Prostate gland (tissue), 2 donors: Measurements from ENCODE around the gene SENP2. TPM values are rescaled to one million over a fixed set of nuclear protein-coding genes. Genes with fewer than 3 reads are reported as not detected.
"Not testable (repeated sequence)": the region's sequence is repeated elsewhere in the genome, so short reads cannot be mapped to it uniquely, and the experiment has no call there.

Experiments used
- DNase-seq: peaks from one replicate; pipeline ENCODE4 v3.0.0-alpha.2; 2019; ENCODE audit warnings: low spot score
- H3K27ac ChIP-seq, 2 donors: fragments of 200-600 bp; sonication (generic); 2 replicates each; pipeline ENCODE4 v1.5.1; 2017 to 2019
- H3K27me3 ChIP-seq: fragments of 200-600 bp; sonication (generic); replicated peaks from 2 replicates; pipeline ENCODE4 v1.5.1; 2019; ENCODE audit not compliant: insufficient read depth
- H3K36me3 ChIP-seq, 2 donors: fragments of 200-600 bp; sonication (generic); 1 replicate in 1 of 2; 2 replicates in 1 of 2; pipeline versions ENCODE4 v1.5.1 to v1.8.1; 2017 to 2019
- H3K4me1 ChIP-seq: fragments of 200-600 bp; sonication (generic); replicated peaks from 2 replicates; pipeline ENCODE4 v1.5.1; 2019
- H3K4me3 ChIP-seq, 2 donors: fragments of 200-600 bp; sonication (generic); 2 replicates each; pipeline ENCODE4 v1.5.1; 2017 to 2019
- H3K9me3 ChIP-seq: fragments of 200-600 bp; sonication (generic); 2 replicates; pipeline ENCODE4 v1.5.1; 2017
- POLR2A ChIP-seq: fragments of 450-650 bp; IDR thresholded peaks from one replicate; pipeline ENCODE4 v1.6.1; 2016; ENCODE audit warnings: antibody characterized with exemption, mild to moderate bottlenecking
- POLR2AphosphoS5 ChIP-seq: sonication (generic); formaldehyde crosslinking; IDR thresholded peaks from one replicate; pipeline ENCODE4 v1.6.1; 2017; ENCODE audit warnings: antibody characterized with exemption
- WGBS: methylation state at CpG from one replicate; pipeline ENCODE4 v1.1.5; 2018; 5-methylcytosine and 5-hydroxymethylcytosine counted together
- intact Hi-C: fragments of 100-400 bp; cut with DNase I; formaldehyde crosslinking; loops from one replicate; pipeline ENCODE4 v1.14.2; 2022
- total RNA-seq, 2 donors: library from RNA; depleted of rRNA; stranded (reverse); fragments of >200 nt; gene quantifications; one replicate each; pipeline ENCODE4 v1.1.0, GENCODE V29; 2016
- TF ChIP-seq, protein P1 (sequence below), 4 experiments: fragments of 200-600 bp in 2 of 4; fragments of 450-650 bp in 2 of 4; sonication (generic) in 2 of 4; IDR thresholded peaks; 1 replicate in 3 of 4; 2 replicates in 1 of 4; pipeline ENCODE4 v1.5.1; 2016 to 2019; ENCODE audit warnings: antibody characterized with exemption in 4 of 4, mild to moderate bottlenecking in 2 of 4, moderate library complexity in 2 of 4

Gene SENP2
- total RNA-seq, 2 donors from 2014 or later, result 25.3 to 27.0 TPM

DNA sequence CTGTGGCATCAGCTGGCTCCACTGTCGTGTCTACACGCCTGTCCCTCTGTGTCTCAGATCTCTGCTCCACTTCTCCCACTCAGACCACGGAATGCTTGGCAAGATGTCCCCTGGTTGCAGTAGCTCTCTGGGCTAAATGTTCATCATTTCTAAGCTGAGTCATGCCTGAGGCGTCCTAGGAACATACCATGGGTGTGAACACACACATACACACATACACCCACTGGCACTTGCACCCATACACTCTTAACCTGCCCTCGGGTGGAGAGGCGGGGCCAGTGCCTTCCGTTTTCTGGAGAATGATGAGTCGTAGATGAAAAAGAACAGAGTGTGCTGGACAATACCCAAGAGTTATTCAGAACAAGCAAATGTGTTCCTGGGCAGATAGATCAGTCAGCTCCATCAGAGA, 72.4 kb downstream of the SENP2 start:
- TF ChIP-seq, protein P1, sequence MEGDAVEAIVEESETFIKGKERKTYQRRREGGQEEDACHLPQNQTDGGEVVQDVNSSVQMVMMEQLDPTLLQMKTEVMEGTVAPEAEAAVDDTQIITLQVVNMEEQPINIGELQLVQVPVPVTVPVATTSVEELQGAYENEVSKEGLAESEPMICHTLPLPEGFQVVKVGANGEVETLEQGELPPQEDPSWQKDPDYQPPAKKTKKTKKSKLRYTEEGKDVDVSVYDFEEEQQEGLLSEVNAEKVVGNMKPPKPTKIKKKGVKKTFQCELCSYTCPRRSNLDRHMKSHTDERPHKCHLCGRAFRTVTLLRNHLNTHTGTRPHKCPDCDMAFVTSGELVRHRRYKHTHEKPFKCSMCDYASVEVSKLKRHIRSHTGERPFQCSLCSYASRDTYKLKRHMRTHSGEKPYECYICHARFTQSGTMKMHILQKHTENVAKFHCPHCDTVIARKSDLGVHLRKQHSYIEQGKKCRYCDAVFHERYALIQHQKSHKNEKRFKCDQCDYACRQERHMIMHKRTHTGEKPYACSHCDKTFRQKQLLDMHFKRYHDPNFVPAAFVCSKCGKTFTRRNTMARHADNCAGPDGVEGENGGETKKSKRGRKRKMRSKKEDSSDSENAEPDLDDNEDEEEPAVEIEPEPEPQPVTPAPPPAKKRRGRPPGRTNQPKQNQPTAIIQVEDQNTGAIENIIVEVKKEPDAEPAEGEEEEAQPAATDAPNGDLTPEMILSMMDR (IDR thresholded peaks at IDR 0.05), result no peak
- peak; percentile 51 for TF ChIP-seq POLR2AphosphoS5
- H3K4me1 ChIP-seq, result no peaks in the 10 kb centered on the region
- peak overlapping the region; percentile 30 to 35 for H3K27ac ChIP-seq
- no peak overlapping the region for H3K4me3 ChIP-seq
- DNase-seq, result peak; percentile 25
- no peaks in the 10 kb centered on the region for H3K36me3 ChIP-seq
- intact Hi-C loops, result no loop called here
- WGBS, result 38% methylated on average over 8 of the region's 8 CpGs
- H3K27me3 ChIP-seq, result no peaks in the 10 kb centered on the region
- H3K9me3 ChIP-seq, result no peaks in the 10 kb centered on the region

DNA sequence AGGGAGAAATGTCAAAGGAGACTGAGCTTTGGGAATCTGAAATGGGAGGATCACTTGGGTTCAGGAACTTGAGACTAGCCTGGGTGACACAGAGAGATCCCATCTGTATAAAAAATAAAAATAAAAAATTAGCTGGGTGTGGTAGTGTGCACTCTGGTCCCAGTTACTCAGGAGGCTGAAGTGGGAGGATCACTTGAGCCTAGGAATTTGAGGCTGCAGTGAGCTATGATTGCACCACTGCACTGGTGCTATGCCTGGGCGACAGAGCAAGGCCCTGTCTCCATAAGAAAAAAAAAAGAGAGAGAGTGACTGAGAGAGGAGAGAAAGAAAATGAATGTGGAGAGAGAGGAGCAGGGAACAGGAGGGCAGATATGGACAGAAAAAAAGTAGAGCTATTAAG, 72.8 kb downstream of the SENP2 start:
- intact Hi-C loops, result no loop called here

DNA sequence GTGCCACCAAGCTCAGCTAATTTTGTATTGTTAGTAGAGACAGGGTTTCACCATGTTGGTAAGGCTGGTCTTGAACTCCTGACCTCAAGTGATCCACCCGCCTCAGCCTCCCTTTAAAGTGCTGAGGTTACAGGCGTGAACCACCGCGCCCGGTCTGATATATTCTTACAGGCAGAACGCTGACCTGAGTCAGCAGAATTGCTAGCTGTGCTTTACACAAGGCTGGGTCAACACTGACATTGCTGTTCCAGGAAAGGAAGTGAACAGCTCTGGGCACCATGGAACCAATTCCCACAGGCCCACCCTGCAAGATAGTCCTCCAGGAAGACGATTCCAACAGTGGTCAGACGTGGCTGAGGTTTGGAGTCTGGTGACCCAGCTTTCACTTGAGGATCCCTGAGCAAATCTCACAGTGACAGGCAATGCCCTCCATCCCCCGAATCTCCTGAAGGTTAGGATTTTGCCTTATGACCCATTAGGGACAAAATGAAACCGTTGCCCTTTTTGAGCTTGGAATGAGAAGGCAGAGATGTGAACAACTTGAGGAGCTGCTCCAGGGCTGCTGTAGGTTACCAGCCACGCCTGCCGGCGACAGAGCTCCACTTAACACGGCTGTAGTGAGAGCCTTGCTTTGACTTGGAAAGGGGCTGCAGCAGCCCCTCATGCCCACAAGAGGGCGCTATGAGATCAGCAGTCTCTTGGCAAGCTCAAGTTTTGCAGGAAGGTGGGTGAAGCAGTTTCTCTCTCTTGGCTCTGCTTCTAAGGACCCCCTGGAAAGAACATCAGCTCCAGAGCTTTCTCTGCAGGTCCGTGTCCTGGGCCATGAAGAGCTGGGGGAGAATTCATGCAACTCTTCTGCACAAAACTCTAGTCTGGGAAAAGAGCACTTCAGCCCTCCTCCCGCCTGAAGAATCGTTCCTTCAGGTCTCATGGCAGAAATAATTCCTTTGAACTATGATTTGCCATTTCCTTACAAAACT, 74.1 kb downstream of the SENP2 start:
- Histone ChIP-seq H3K27ac (peak overlapping the region in 1 of 2 donors; percentile 42), H3K27me3 (no peaks in the 10 kb centered on the region), H3K9me3 (no peaks in the 10 kb centered on the region), H3K36me3 (no peaks in the 10 kb centered on the region), H3K4me3 (no peak overlapping the region), H3K4me1 (no peaks in the 10 kb centered on the region)
- TF ChIP-seq, protein P1 (IDR thresholded peaks at IDR 0.05), result peak; percentile 79 to 92 (median 88)
- no peak for TF ChIP-seq POLR2A
- TF ChIP-seq POLR2AphosphoS5, result peak; percentile 10
- WGBS, result 49% methylated on average over 18 of the region's 18 CpGs
- peak; percentile 71 for DNase-seq
- intact Hi-C loops, result loop anchor here (5.0 kb wide), 1 partner anchor 107 kb away; no protein-coding TSS in a partner anchor

More for the DNA sequence above, 72.8 kb downstream of the SENP2 start:
- Histone ChIP-seq H3K9me3 (no peaks in the 10 kb centered on the region), H3K27me3 (no peaks in the 10 kb centered on the region), H3K36me3 (no peaks in the 10 kb centered on the region), H3K4me1 (no peaks in the 10 kb centered on the region), H3K4me3 (no peak overlapping the region), H3K27ac (peak overlapping the region; percentile 30 to 35)
- TF ChIP-seq, protein P1 (IDR thresholded peaks at IDR 0.05), result no peak
- no peak for TF ChIP-seq POLR2AphosphoS5
- TF ChIP-seq POLR2A, result no peak
- WGBS, result 96% methylated on average over 1 of the region's 1 CpG
- no peak for DNase-seq

DNA sequence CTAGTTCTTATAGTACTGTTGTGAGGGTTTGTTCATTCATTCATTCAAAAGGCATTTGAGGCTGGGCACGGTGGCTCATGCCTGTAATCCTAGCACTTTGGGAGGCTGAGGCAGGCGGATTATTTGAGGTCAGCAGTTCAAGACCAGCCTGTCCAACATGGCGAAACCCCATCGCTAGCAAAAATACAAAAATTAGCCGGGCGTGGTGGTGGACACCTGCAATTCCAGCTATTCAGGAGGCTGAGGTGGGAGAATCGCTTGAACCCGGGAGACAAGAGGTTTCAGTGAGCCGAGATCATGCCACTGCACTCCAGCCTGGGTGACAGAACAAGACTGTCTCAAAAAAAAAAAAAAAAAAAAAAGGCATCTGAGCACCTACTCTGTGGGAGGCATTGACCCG, 75.2 kb downstream of the SENP2 start:
- WGBS, result 98% methylated on average over 10 of the region's 10 CpGs
- not testable (repeated sequence) for H3K36me3 ChIP-seq, H3K4me1 ChIP-seq, H3K4me3 ChIP-seq, DNase-seq, H3K27me3 ChIP-seq, H3K27ac ChIP-seq, H3K9me3 ChIP-seq
- intact Hi-C loops, result loop anchor here (5.0 kb wide), 1 partner anchor 106 kb away; no protein-coding TSS in a partner anchor

DNA sequence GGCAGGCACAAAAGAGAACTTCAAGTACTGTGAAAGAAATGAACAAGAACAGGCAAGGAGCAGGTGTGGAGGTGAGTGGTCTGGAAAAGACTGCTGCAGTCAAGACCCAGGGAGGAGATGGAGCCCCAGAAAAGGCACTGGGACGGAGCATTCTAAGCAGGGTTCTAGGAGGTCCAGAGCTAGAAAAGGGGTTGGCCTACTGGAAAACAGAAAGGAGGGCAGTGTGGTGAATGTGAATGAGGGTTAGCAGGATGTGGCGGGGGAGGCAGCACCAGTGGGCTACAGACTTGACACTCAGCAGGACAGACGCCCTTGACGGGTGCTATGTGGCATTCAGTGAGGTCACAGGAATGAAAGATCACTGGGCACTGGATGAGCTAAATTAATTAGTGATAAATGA, 75.7 kb downstream of the SENP2 start:
- Histone ChIP-seq H3K36me3 (no peaks in the 10 kb centered on the region), H3K4me1 (no peaks in the 10 kb centered on the region), H3K27ac (no peak overlapping the region), H3K4me3 (no peak overlapping the region), H3K27me3 (no peaks in the 10 kb centered on the region), H3K9me3 (no peaks in the 10 kb centered on the region)
- 92% methylated on average over 4 of the region's 4 CpGs for WGBS
- intact Hi-C loops, result loop anchor here (5.0 kb wide), 1 partner anchor 106 kb away; no protein-coding TSS in a partner anchor
- DNase-seq, result no peak
- TF ChIP-seq POLR2A, result no peak
- no peak for TF ChIP-seq POLR2AphosphoS5
- TF ChIP-seq, protein P1 (IDR thresholded peaks at IDR 0.05), result no peak
